ENCODE results near the gene SEMA6A. TPM values are rescaled to one million over a fixed set of nuclear protein-coding genes. Genes with fewer than 3 reads are reported as not detected.
A peak's percentile ranks its signal among the peaks of the same experiment; 100 is the strongest.

The SEMA6A gene
- total and polyA plus RNA-seq, 10 donors = 0.88 to 78.6 (median 30.4) TPM

DNA sequence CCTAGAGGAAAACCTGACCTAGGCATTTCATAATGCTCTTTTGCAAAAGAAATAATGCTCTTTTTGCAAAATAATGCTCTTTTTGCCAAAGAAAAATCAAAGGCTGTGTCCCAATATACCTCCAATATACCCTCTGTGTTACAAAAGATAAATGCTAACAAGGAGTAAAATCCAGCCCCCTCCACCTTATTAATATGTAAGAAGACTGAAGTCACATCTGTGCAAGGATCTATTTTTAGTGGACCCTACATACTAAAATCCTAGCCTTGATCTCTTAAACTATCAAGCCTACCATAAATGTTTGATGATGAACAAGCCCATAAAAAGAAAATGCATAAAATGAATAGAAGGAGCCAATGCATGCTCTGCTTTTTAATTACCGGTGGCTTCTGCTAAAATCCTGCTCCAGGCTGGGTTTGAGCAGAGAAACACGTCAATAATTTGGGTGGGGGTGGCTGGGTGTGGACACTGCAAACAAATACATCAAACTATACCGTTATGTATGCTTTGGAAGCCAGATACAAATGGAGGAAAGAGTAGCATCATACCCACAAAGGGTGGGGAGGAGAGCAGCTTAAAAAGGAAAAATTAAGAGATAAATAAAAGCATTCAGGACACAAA, 131.6 kb downstream of the SEMA6A start:
- Histone ChIP-seq H3K4me3 (no peak overlapping the region), H3K4me1 (no peaks in the 10 kb centered on the region), H3K36me3 (peaks cover 0 to 39% (median 18%) of the 10 kb centered on the region in 6 donors), H3K27ac (no peak overlapping the region), H3K27me3 (replicated peaks in 1 of 7) (no peaks in the 10 kb centered on the region), H3K9me3 (no peaks in the 10 kb centered on the region)
- intact Hi-C loops (cut with DNase I; ENCODE audit: low total_unique reads) = no loop called here
- WGBS, 5 donors = 91 to 98% (median 96%) methylated on average over 3 of the region's 3 CpGs
- TF ChIP-seq, protein P1, sequence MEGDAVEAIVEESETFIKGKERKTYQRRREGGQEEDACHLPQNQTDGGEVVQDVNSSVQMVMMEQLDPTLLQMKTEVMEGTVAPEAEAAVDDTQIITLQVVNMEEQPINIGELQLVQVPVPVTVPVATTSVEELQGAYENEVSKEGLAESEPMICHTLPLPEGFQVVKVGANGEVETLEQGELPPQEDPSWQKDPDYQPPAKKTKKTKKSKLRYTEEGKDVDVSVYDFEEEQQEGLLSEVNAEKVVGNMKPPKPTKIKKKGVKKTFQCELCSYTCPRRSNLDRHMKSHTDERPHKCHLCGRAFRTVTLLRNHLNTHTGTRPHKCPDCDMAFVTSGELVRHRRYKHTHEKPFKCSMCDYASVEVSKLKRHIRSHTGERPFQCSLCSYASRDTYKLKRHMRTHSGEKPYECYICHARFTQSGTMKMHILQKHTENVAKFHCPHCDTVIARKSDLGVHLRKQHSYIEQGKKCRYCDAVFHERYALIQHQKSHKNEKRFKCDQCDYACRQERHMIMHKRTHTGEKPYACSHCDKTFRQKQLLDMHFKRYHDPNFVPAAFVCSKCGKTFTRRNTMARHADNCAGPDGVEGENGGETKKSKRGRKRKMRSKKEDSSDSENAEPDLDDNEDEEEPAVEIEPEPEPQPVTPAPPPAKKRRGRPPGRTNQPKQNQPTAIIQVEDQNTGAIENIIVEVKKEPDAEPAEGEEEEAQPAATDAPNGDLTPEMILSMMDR (IDR thresholded peaks at IDR 0.05 in 8 of 11, conservative IDR thresholded peaks at IDR 0.05 in 3 of 11) = no peak
- TF ChIP-seq POLR2A (IDR thresholded peaks at IDR 0.05) (no peak), POLR2AphosphoS5 (IDR thresholded peaks at IDR 0.05) (no peak)
- no peak for DNase-seq

DNA sequence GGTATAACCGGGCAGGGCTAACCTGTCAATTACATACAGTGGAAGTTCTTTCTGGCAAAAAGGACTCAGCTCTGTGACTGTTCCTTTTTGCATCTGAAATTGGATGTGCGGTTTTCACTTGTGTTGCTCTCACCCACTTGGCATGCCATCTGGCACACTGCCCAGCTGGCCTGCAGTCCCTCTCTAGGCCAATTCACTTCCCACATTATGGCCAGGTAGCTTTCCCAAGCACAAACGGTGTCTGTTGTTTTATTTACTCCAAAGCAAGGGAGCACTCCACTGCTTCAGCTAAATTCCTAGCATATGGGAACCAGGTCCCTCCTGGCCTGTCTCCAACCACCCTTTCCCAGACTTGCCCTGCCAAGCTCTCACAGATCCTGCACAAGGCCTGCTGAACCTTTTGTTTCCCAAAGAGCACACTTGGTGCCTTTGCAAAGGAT, 132.5 kb downstream of the SEMA6A start:
- TF ChIP-seq, protein P1 (IDR thresholded peaks at IDR 0.05 in 8 of 11, conservative IDR thresholded peaks at IDR 0.05 in 3 of 11) = no peak
- TF ChIP-seq POLR2AphosphoS5 (IDR thresholded peaks at IDR 0.05) = peak in 1 of 3 donors; percentile 17
- intact Hi-C loops (cut with DNase I; ENCODE audit: low total_unique reads) = no loop called here
- no peaks in the 10 kb centered on the region for H3K9me3 ChIP-seq
- peaks cover 0 to 30% (median 10%) of the 10 kb centered on the region in 6 donors for H3K36me3 ChIP-seq
- no peaks in the 10 kb centered on the region for H3K4me1 ChIP-seq
- no peak for DNase-seq
- WGBS, 5 donors = 72 to 90% (median 88%) methylated on average over 3 of the region's 3 CpGs
- H3K27ac ChIP-seq = no peak overlapping the region
- H3K27me3 ChIP-seq (replicated peaks in 1 of 7) = no peaks in the 10 kb centered on the region
- H3K4me3 ChIP-seq = no peak overlapping the region

DNA sequence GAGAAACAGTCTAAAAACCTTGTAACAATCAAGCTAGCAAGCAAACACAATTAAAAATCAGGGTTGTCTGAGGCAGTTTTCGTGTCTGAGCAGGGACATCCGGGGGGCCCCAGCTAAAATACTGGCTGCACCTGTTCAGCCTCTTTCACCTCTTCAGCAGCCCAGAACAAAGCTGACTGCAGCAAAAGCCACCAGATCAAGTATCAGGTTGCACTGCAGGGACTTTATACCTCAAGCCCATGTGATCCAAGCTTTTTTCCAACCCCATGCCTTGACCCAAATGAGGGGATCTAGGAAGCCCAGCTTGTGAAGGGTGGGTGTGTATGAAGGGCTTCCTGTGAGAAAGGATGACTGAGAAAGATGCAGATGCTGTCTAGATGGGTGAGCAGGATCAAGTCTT, 133.4 kb downstream of the SEMA6A start:
- no peak for DNase-seq
- TF ChIP-seq, protein P1 (IDR thresholded peaks at IDR 0.05 in 8 of 11, conservative IDR thresholded peaks at IDR 0.05 in 3 of 11) = no peak
- no peak for TF ChIP-seq POLR2A (IDR thresholded peaks at IDR 0.05)

DNA sequence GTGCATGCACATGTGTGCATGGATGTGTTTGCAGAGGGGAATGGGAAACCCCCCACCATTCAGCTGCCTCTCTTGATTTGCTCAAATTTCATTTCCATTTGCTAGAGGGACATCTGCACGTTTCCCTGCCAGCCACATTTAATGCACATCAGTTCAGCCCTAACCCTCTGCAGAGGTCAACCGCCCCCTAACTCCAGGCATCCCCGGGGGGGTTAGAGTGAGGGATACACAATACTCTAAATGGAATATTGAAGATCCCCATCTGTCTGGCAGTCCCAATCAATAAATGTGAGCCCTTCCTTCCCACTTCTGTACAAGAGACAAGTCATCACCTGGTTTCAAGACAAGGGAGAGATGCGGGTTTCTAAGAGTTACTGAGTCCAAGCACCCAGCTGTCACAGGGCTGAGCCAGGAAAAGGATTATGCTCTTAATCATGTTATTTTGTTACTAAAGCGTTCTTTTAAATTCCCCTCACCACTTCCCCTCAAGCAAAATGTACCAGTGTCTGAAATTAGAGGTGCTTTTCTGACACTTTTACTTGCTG, 134.1 kb downstream of the SEMA6A start:
- Histone ChIP-seq H3K27me3 (replicated peaks in 1 of 7) (no peaks in the 10 kb centered on the region), H3K9me3 (no peaks in the 10 kb centered on the region), H3K27ac (no peak overlapping the region), H3K4me1 (no peaks in the 10 kb centered on the region), H3K36me3 (peaks cover 0 to 26% (median 0%) of the 10 kb centered on the region in 6 donors), H3K4me3 (no peak overlapping the region)
- TF ChIP-seq, protein P1 (IDR thresholded peaks at IDR 0.05 in 8 of 11, conservative IDR thresholded peaks at IDR 0.05 in 3 of 11) = no peak
- TF ChIP-seq POLR2A (IDR thresholded peaks at IDR 0.05) = no peak
- TF ChIP-seq POLR2AphosphoS5 (IDR thresholded peaks at IDR 0.05) = no peak
- intact Hi-C loops (cut with DNase I; ENCODE audit: low total_unique reads) = no loop called here
- no peak for DNase-seq
- 74 to 86% (median 83%) methylated on average over 5 of the region's 5 CpGs for WGBS, 5 donors

More for the DNA sequence above, 133.4 kb downstream of the SEMA6A start:
- Histone ChIP-seq H3K27me3 (replicated peaks in 1 of 7) (no peaks in the 10 kb centered on the region), H3K4me3 (no peak overlapping the region), H3K9me3 (no peaks in the 10 kb centered on the region), H3K36me3 (peaks cover 0 to 28% (median 1%) of the 10 kb centered on the region in 6 donors), H3K27ac (no peak overlapping the region), H3K4me1 (no peaks in the 10 kb centered on the region)
- 83 to 91% (median 89%) methylated on average over 2 of the region's 2 CpGs for WGBS, 5 donors
- intact Hi-C loops (cut with DNase I; ENCODE audit: low total_unique reads) = no loop called here
